NT2/D1 (cell line): Measurements from ENCODE around the gene ZNF804B.

Experiments
- DNase-seq: peaks from one replicate; pipeline ENCODE4 v3.0.0-alpha.2; 2011; ENCODE audit warnings: low read depth, low spot score
- H3K27me3 ChIP-seq: 2 replicates; pipeline ENCODE4 v1.6.0; 2011; ENCODE audit warnings: mild to moderate bottlenecking; ENCODE audit not compliant: insufficient read length, insufficient read depth
- H3K36me3 ChIP-seq: 2 replicates; pipeline ENCODE4 v1.6.1; 2011; ENCODE audit warnings: mild to moderate bottlenecking, low read length, mixed read lengths; ENCODE audit not compliant: insufficient read depth, insufficient read length
- H3K4me1 ChIP-seq: 2 replicates; pipeline ENCODE4 v1.5.1; 2011; ENCODE audit not compliant: insufficient read depth, insufficient read length
- H3K4me3 ChIP-seq: 2 replicates; pipeline ENCODE4 v1.5.1; 2011; ENCODE audit warnings: low read depth; ENCODE audit not compliant: insufficient read length
- H3K9ac ChIP-seq: 2 replicates; pipeline ENCODE4 v1.6.0; 2011; ENCODE audit warnings: low read depth; ENCODE audit not compliant: insufficient read length
- H3K9me3 ChIP-seq: 2 replicates; pipeline ENCODE4 v1.5.1; 2011; ENCODE audit warnings: mild to moderate bottlenecking, low read length; ENCODE audit not compliant: insufficient read depth
- SUZ12 ChIP-seq: IDR thresholded peaks from 2 replicates; pipeline ENCODE4 v1.6.1; 2011; ENCODE audit not compliant: insufficient read length, insufficient read depth; ENCODE audit errors: extremely low read depth
- YY1 ChIP-seq: IDR thresholded peaks from 2 replicates; pipeline ENCODE4 v1.6.1; 2011; ENCODE audit not compliant: insufficient read length, insufficient read depth
- ZNF274 ChIP-seq: IDR thresholded peaks from 2 replicates; pipeline ENCODE4 v1.6.1; 2011; ENCODE audit warnings: mild to moderate bottlenecking, low read depth, low read length

ZNF804B gene

GRCh38 chr7:88967432-88967831 lies 207.9 kb downstream of the ZNF804B start:
- DNase-seq, result no peak
- H3K9me3 ChIP-seq, result no peaks in the 10 kb centered on the region
- TF ChIP-seq ZNF274, result no peak
- TF ChIP-seq SUZ12, result no peak
- no peak for TF ChIP-seq YY1
- no peaks in the 10 kb centered on the region for H3K27me3 ChIP-seq
- H3K36me3 ChIP-seq, result no peaks in the 10 kb centered on the region
- H3K9ac ChIP-seq, result no peak overlapping the region
- no peak overlapping the region for H3K4me3 ChIP-seq
- H3K4me1 ChIP-seq, result no peaks in the 10 kb centered on the region

- H3K36me3 ChIP-seq, result no peaks in the 10 kb centered on the region
- TF ChIP-seq ZNF274 (no peak), YY1 (no peak), SUZ12 (no peak)
- H3K4me3 ChIP-seq, result no peak overlapping the region
- no peaks in the 10 kb centered on the region for H3K9me3 ChIP-seq
- DNase-seq, result no peak
- no peaks in the 10 kb centered on the region for H3K27me3 ChIP-seq
- no peaks in the 10 kb centered on the region for H3K4me1 ChIP-seq
- H3K9ac ChIP-seq, result no peak overlapping the region
Measured at GRCh38 chr7:88969167-88969566, 209.7 kb downstream of the ZNF804B start.

- DNase-seq, result no peak
- H3K27me3 ChIP-seq, result no peaks in the 10 kb centered on the region
- no peaks in the 10 kb centered on the region for H3K4me1 ChIP-seq
- no peaks in the 10 kb centered on the region for H3K9me3 ChIP-seq
- TF ChIP-seq YY1 (no peak), SUZ12 (no peak), ZNF274 (no peak)
- no peaks in the 10 kb centered on the region for H3K36me3 ChIP-seq
- no peak overlapping the region for H3K4me3 ChIP-seq
- no peak overlapping the region for H3K9ac ChIP-seq
Measured at GRCh38 chr7:88985295-88985694, 225.8 kb downstream of the ZNF804B start.

- TF ChIP-seq SUZ12, result no peak
- TF ChIP-seq ZNF274, result no peak
- TF ChIP-seq YY1, result no peak
Measured at GRCh38 chr7:89001306-89001705, 241.8 kb downstream of the ZNF804B start.

GRCh38 chr7:89002981-89003956 lies 243.8 kb downstream of the ZNF804B start:
- Histone ChIP-seq H3K9ac (no peak overlapping the region), H3K36me3 (no peaks in the 10 kb centered on the region), H3K4me3 (no peak overlapping the region), H3K9me3 (no peaks in the 10 kb centered on the region), H3K27me3 (no peaks in the 10 kb centered on the region), H3K4me1 (no peaks in the 10 kb centered on the region)
- no peak for DNase-seq
- no peak for TF ChIP-seq ZNF274
- TF ChIP-seq SUZ12, result no peak
- TF ChIP-seq YY1, result no peak

More at GRCh38 chr7:89001306-89001705, 241.8 kb downstream of the ZNF804B start:
- no peaks in the 10 kb centered on the region for H3K9me3 ChIP-seq
- H3K4me1 ChIP-seq, result no peaks in the 10 kb centered on the region
- no peaks in the 10 kb centered on the region for H3K36me3 ChIP-seq
- no peak overlapping the region for H3K9ac ChIP-seq
- no peak for DNase-seq
- H3K4me3 ChIP-seq, result no peak overlapping the region
- no peaks in the 10 kb centered on the region for H3K27me3 ChIP-seq

GRCh38 chr7:89012016-89012415 lies 252.5 kb downstream of the ZNF804B start:
- 0 out of 2 replicates have a peak, but pooled peaks cover 4% of the 10 kb centered on the region for H3K9me3 ChIP-seq
- no peak overlapping the region for H3K9ac ChIP-seq
- no peaks in the 10 kb centered on the region for H3K4me1 ChIP-seq
- DNase-seq, result no peak
- no peaks in the 10 kb centered on the region for H3K36me3 ChIP-seq
- no peaks in the 10 kb centered on the region for H3K27me3 ChIP-seq
- TF ChIP-seq YY1 (no peak), SUZ12 (no peak), ZNF274 (no peak)
- no peak overlapping the region for H3K4me3 ChIP-seq

GRCh38 chr7:89017695-89018094 lies 258.2 kb downstream of the ZNF804B start:
- TF ChIP-seq YY1 (no peak), SUZ12 (no peak), ZNF274 (no peak)
- no peak overlapping the region for H3K9ac ChIP-seq
- H3K9me3 ChIP-seq, result no peaks in the 10 kb centered on the region
- H3K27me3 ChIP-seq, result no peaks in the 10 kb centered on the region
- DNase-seq, result no peak
- no peaks in the 10 kb centered on the region for H3K36me3 ChIP-seq
- no peak overlapping the region for H3K4me3 ChIP-seq
- no peaks in the 10 kb centered on the region for H3K4me1 ChIP-seq
